Esophagus muscularis mucosa (tissue), 3 donors: ENCODE measurements around the gene ZNF385A.

Experiments
- CTCF ChIP-seq, 3 experiments: fragments of 200-600 bp in 2 of 3; fragments of 450-650 bp in 1 of 3; sonication (generic) in 2 of 3; IDR thresholded peaks; one replicate each; pipeline ENCODE4 v1.5.1; 2017 to 2019; ENCODE audit warnings: antibody characterized with exemption in 3 of 3, mild to moderate bottlenecking in 2 of 3, moderate library complexity in 1 of 3
- POLR2A ChIP-seq: fragments of 450-650 bp; IDR thresholded peaks from one replicate; pipeline ENCODE4 v1.6.1; 2017; ENCODE audit warnings: antibody characterized with exemption, moderate library complexity, mild to moderate bottlenecking, low read depth
- POLR2AphosphoS5 ChIP-seq, 2 donors: sonication (generic); formaldehyde crosslinking; IDR thresholded peaks; one replicate each; pipeline ENCODE4 v1.6.1; 2017; ENCODE audit warnings: antibody characterized with exemption in 2 of 2

- no peak for TF ChIP-seq CTCF (IDR thresholded peaks at IDR 0.05)
- TF ChIP-seq POLR2A: no peak
- TF ChIP-seq POLR2AphosphoS5 (IDR thresholded peaks at IDR 0.05): no peak
Measured at GRCh38 chr12:54426690-54427089, 42.2 kb upstream of the ZNF385A start.
